Fibroblast of the conjunctiva (primary cell): ENCODE measurements around the gene PHF21B.
"Not testable (repeated sequence)": the region's sequence is repeated elsewhere in the genome, so short reads cannot be mapped to it uniquely, and the experiment has no call there.

Experiments
- DNase-seq: peaks from one replicate; pipeline ENCODE4 v3.0.0-alpha.2; 2010; ENCODE audit warnings: low read depth

The PHF21B gene

GRCh38 chr22:44917372-44918165 is 92.2 kb downstream of the PHF21B start:
- DNase-seq: no peak

DNA sequence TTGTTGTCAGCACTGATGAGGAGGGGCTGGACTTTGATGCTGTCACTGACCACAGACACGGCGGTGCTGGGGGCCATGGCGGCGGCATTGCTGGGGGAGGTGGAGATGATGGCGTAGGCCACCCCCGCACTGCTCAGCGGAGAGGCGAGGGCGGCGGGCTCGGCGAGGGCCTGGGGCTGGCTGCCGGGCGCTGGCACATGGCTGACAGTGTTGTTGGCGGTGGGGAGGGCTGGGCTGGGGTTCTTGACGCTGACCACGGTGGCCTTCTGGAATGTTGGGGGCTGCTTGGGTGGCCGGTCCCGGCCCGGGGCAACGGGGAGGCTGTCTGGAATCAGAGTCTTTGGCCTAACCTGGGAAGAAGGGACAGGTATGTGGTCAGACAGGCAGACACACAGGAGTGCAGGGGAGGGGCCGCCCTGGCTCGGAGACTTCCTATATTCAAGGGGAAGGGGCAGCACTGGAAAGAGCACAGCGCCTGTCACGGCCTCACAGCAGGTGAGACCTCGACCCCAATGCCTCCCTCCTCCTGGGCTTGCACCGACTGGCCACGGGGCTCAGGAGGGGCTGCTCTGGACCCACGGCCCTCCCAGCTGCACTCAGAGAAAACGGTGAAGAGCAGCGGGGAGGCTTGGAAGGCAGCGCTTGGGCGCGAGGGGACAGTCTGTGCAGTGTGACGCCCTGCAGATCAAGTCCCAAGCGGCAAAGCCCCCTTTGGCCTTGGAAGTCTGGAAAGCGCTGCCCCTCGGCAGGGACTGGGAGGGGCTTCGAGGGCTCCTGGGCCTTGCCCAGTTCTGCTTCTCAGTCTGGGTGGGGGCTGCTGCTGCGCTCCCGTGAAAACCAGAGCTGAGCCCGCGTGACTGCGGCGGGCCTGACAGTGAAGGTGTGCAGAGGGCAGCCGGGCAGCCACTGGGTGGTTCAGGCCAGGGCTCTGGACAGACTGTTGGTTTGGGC is 93.2 kb downstream of the PHF21B start:
- DNase-seq: no peak

GRCh38 chr22:44915441-44915840 is 94.4 kb downstream of the PHF21B start:
- no peak for DNase-seq

- no peak for DNase-seq
Observed at GRCh38 chr22:44914026-44914721, 95.6 kb downstream of the PHF21B start.

GRCh38 chr22:44913198-44913983 is 96.4 kb downstream of the PHF21B start:
- DNase-seq: no peak

DNA sequence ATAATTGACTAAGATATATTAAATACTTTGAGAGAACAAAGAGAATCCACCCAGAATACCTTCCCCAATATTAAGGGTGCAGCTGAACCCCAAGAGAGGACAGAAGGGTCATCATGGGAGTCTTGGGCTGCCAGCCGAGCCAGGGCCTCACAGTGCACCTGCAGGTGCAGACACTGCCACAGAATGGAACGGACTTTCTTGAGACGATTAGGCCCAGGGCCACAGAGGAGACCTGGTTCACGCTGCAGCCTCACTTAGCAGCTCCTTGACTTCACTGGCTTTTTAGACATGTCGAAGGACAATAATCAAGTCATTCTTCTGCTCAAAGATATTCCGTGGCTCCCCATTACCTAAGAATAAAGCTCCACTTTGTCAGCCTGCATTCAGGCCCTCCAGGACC is 100.6 kb downstream of the PHF21B start:
- no peak for DNase-seq

DNA sequence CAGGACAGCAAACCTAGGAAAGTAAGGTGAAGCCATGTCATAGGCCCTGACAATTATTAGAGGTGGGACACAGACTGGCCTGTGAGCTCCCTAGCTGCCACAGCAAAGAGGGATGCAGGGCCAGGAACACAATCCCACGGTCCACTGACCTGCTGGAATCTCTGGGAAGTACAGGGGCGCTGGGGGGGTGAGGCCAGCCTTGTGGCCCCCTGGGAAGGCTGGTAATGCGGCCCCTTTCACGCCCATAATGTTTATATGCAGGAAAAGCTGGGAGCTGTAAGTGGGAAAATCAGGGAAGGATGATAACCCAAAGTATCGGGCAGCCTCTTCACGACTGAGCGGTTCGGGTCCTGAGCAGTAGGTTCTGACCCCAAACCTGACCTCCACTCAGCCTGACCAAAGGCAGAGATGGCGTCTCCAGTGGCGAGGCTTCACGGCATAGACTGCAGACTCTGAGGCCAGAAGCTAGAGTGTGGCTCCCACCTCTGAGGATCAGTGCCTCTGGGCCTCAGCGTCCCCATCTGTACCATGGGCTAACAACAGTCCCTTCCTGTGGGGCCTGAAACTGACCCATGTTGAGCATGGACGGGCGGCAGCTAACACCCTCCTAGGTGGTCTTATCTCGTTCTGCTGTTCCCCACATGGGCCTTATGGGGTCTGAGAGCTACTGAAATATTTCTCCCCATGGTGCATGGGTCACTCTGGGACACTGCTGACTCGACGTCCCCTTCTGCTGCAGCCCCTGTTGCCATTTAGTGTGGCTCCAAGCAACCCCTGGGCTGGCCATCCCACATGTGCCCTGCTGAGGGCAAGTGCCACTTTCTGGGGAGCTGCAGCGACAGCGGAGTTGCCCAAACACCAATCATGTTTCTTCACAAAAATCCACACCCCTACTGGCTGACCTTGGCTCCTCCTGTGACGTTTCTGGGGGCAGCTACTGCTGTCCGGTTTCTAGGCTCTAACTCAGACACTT is 101.8 kb downstream of the PHF21B start:
- no peak for DNase-seq

- no peak for DNase-seq
Observed at GRCh38 chr22:44906999-44907644, 102.7 kb downstream of the PHF21B start.

DNA sequence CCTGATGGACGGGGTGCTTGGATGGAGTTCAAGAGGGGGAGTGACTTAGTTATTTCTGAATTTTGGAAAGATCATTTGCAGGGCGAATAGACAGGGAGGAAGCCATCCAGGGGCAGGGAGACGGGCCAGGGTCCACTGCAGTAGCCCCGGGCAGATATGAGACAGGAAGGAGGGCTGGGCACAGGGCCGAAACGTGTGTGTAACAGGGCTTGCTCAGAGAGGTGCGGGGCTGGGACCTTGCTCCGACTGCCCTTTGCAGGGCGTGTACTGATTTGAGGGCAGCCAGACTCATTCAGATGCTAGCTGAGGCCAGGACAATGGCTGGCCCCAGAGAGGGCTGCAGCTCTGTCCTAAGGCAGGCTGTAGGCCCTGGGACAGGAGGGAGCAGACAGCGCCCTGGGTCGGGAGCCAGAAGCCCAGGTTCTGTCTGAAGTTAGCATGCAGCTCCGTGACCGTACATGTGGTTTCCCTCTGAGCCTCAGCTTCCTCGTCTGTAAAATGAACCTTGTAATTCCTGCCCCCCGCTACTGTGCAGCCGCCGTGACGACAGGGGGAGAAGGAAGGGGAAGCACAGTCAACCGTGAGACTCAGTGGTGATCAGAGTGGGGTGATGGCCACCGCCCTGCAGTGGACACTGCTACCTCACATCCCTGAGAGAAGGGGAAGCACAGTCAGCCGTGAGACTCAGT is 103.4 kb downstream of the PHF21B start:
- DNase-seq: no peak

DNA sequence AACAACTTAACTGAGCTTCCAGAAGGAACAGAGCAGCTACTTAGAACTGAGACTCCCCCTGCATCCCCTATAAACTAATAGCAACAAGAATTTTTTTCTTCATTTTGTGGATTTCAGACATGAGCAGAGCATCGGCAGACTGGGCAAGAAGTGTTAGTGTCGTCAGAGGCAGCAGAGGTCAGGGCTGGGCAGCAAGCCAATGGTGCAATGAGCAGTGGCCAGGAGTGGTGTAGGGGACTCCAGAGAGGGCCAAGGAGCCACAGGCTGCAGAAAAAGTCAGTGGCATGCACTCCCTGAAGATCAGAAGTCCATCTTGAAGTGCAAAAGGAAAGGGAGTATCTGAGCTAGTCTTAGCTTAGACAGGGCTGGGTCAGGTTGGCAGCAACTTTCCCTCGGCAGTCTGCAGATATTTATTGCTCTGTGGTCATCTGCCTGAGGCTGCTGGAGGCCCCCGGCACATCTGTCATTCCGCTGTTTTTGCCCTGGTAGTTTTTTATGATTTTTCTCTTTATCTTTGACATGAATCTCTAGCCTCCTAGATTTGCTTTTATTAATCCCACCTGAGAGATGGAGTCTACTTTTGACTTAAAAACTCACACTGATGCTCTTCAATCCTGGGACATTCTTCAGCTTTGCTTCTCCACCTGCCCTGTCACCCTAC is 105.2 kb downstream of the PHF21B start:
- DNase-seq: not testable (repeated sequence)

GRCh38 chr22:44903164-44903563 is 106.6 kb downstream of the PHF21B start:
- not testable (repeated sequence) for DNase-seq

GRCh38 chr22:44901301-44901700 is 108.5 kb downstream of the PHF21B start:
- no peak for DNase-seq

GRCh38 chr22:44898236-44898635 is 111.6 kb downstream of the PHF21B start:
- no peak for DNase-seq

DNA sequence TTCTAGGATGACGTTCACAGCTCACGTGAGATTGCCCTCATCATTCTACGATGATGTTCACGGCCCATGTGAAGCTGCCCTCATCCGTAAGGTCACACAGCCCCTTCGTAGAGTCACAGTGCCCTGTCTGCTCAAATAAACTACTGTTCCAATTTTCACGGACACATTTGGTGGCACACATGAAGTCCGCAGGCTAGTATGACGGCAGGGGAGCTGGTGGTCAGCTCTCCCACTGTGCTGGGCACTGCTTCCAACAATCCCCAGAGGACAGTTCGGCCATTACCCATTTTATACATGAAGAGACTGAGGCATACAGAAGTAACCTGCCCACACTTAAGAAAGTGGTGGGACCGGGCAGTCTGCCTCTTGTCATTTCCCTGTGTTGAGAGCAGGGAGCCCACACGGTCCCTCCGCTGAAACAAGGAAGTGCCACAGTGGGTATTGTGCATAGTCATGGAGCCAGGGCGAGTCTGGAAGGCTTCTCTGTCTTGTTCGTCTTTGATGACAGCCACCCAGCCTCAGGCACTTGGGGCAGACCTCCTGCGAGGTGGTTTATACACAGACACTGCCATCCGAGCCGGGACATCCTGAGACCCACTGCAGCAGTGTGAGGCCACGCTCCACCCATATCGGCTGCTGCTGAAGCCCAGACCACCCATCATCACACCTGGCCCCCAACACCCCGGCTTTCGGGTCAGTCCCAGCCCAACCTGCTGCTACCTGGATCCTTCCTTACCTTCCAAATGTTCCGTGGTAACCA is 114.3 kb downstream of the PHF21B start:
- no peak for DNase-seq

GRCh38 chr22:44894782-44895181 is 115.0 kb downstream of the PHF21B start:
- no peak for DNase-seq

GRCh38 chr22:44894321-44894720 is 115.5 kb downstream of the PHF21B start:
- no peak for DNase-seq

DNA sequence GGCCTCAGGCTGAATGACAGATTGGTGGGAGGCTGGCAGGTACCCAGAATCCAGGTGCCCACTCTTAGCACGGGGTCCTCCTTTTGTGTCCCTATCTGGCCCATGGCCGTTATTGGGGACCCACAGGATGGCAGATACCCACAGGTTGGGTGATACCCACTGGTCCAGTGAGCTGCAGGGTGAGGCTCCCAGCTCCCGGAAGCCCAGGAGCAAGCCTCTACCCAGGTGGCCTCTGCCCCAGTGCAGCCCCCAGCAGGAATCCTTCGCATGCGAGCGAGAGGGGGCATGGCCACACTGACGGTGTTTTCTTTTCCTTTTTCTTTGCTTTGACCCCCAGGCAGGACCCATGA is 116.1 kb downstream of the PHF21B start:
- no peak for DNase-seq
